Endodermal cell (in vitro differentiated cells): ENCODE measurements around the gene ZNF367. TPM values are rescaled to one million over a fixed set of nuclear protein-coding genes. Genes with fewer than 3 reads are reported as not detected.
A peak's percentile ranks its signal among the peaks of the same experiment; 100 is the strongest.

ENCODE experiments used
- DNase-seq: peaks from one replicate; pipeline ENCODE4 v3.0.0-alpha.2; 2017
- H3K27ac ChIP-seq: 2 replicates; pipeline ENCODE4 v1.5.1; 2013; ENCODE audit warnings: mild to moderate bottlenecking, low read depth, low read length, moderate library complexity
- H3K27me3 ChIP-seq: 2 replicates; pipeline ENCODE4 v1.6.1; 2013; ENCODE audit warnings: mild to moderate bottlenecking, low read length, moderate library complexity; ENCODE audit not compliant: insufficient read depth, control insufficient read depth, poor library complexity, severe bottlenecking
- H3K36me3 ChIP-seq: 2 replicates; pipeline ENCODE4 v1.7.0; 2013; ENCODE audit warnings: mild to moderate bottlenecking, low read length, moderate library complexity; ENCODE audit not compliant: control insufficient read depth, insufficient read depth
- H3K4me1 ChIP-seq: one replicate; pipeline ENCODE4 v1.7.0; 2013; ENCODE audit warnings: low read length; ENCODE audit not compliant: control insufficient read depth, insufficient read depth
- H3K4me3 ChIP-seq: 2 replicates; pipeline ENCODE4 v1.5.1; 2013; ENCODE audit warnings: mild to moderate bottlenecking, low read length, moderate library complexity
- H3K9ac ChIP-seq: 2 replicates; pipeline ENCODE4 v1.6.1; 2013; ENCODE audit warnings: mild to moderate bottlenecking, low read length, moderate library complexity; ENCODE audit not compliant: poor library complexity, severe bottlenecking; ENCODE audit errors: extremely low read depth
- H3K9me3 ChIP-seq: 2 replicates; pipeline ENCODE4 v1.6.1; 2013; ENCODE audit warnings: mild to moderate bottlenecking, low read length, moderate library complexity; ENCODE audit not compliant: control insufficient read depth
- H3K27ac Mint-ChIP-seq: 2 replicates; pipeline ENCODE4 v1.8.0; 2020; ENCODE audit warnings: mixed read lengths
- H3K27me3 Mint-ChIP-seq: 2 replicates; pipeline ENCODE4 v1.8.0; 2021; ENCODE audit warnings: mild to moderate bottlenecking, mixed read lengths; ENCODE audit not compliant: insufficient read depth
- H3K36me3 Mint-ChIP-seq: 2 replicates; pipeline ENCODE4 v1.8.0; 2020; ENCODE audit warnings: low read depth, mixed read lengths
- H3K4me1 Mint-ChIP-seq: 2 replicates; pipeline ENCODE4 v1.8.0; 2020; ENCODE audit warnings: mixed read lengths
- H3K4me3 Mint-ChIP-seq: 2 replicates; pipeline ENCODE4 v1.8.0; 2020; ENCODE audit warnings: mild to moderate bottlenecking, moderate library complexity, mixed read lengths
- H3K9me3 Mint-ChIP-seq: 2 replicates; pipeline ENCODE4 v1.8.0; 2020; ENCODE audit warnings: mild to moderate bottlenecking, mixed read lengths
- WGBS, 2 experiments: methylation state at CpG; one replicate each; pipeline versions ENCODE4 v1.1.5 to v1.1.7; 2013; ENCODE audit warnings: missing lambda C conversion rate in 2 of 2, mixed read lengths in 1 of 2; ENCODE audit not compliant: insufficient coverage in 1 of 2, insufficient read length in 1 of 2; 5-methylcytosine and 5-hydroxymethylcytosine counted together
- total RNA-seq, 2 donors: library from RNA; stranded (reverse); fragmentation: NEBNext Ultra II Directional in 1 of 2; extraction: Animal tissue kit (Norgen Biotek cat#: 25700) in 1 of 2; gene quantifications; 2 replicates in 1 of 2; 3 replicates in 1 of 2; pipeline ENCODE4 v1.2.1, GENCODE V29; 2021
- TF ChIP-seq, protein P1 (sequence below): fragments of 200-600 bp; sonication (generic); conservative IDR thresholded peaks from 2 replicates; pipeline ENCODE4 v1.5.0; 2021; ENCODE audit warnings: antibody characterized with exemption, mild to moderate bottlenecking

Gene ZNF367
- total RNA-seq, 2 donors from 2014 or later, result 7.7 to 10.6 TPM

DNA sequence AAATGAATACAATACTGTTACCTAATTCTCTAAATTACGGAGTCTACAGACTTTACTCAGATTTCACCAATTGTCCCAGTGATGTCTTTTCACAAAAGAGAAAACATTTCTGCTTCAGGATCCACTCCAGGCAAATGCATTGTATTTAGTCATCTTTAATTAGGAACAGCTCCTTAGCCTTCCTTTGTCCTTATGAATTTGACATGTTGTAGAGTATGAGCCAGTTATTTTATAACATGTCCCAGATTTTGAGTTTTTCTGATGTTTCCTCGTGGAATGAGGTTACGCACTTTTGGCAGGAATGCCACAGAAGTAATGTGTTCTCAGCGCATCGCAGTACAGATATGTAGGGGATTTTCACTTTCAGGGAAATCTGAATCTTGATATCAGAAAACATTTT is 42.3 kb upstream of the ZNF367 start:
- no peak overlapping the region for H3K27ac ChIP-seq
- H3K9me3 ChIP-seq, result no peaks in the 10 kb centered on the region
- Mint-ChIP-seq H3K4me1 (peaks cover 7% of the 10 kb centered on the region), H3K27me3 (no peaks in the 10 kb centered on the region), H3K27ac (peak overlapping the region; percentile 71), H3K4me3 (no peak overlapping the region), H3K9me3 (no peaks in the 10 kb centered on the region), H3K36me3 (peaks cover 14% of the 10 kb centered on the region)
- no peaks in the 10 kb centered on the region for H3K4me1 ChIP-seq
- WGBS, 2 experiments, result 95 to 100% methylated on average over 1 to 5 of the region's 5 CpGs
- TF ChIP-seq, protein P1, sequence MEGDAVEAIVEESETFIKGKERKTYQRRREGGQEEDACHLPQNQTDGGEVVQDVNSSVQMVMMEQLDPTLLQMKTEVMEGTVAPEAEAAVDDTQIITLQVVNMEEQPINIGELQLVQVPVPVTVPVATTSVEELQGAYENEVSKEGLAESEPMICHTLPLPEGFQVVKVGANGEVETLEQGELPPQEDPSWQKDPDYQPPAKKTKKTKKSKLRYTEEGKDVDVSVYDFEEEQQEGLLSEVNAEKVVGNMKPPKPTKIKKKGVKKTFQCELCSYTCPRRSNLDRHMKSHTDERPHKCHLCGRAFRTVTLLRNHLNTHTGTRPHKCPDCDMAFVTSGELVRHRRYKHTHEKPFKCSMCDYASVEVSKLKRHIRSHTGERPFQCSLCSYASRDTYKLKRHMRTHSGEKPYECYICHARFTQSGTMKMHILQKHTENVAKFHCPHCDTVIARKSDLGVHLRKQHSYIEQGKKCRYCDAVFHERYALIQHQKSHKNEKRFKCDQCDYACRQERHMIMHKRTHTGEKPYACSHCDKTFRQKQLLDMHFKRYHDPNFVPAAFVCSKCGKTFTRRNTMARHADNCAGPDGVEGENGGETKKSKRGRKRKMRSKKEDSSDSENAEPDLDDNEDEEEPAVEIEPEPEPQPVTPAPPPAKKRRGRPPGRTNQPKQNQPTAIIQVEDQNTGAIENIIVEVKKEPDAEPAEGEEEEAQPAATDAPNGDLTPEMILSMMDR, result no peak
- no peak overlapping the region for H3K9ac ChIP-seq
- H3K36me3 ChIP-seq, result peaks cover 5% of the 10 kb centered on the region
- H3K4me3 ChIP-seq, result no peak overlapping the region
- H3K27me3 ChIP-seq, result no peaks in the 10 kb centered on the region
- DNase-seq, result no peak

DNA sequence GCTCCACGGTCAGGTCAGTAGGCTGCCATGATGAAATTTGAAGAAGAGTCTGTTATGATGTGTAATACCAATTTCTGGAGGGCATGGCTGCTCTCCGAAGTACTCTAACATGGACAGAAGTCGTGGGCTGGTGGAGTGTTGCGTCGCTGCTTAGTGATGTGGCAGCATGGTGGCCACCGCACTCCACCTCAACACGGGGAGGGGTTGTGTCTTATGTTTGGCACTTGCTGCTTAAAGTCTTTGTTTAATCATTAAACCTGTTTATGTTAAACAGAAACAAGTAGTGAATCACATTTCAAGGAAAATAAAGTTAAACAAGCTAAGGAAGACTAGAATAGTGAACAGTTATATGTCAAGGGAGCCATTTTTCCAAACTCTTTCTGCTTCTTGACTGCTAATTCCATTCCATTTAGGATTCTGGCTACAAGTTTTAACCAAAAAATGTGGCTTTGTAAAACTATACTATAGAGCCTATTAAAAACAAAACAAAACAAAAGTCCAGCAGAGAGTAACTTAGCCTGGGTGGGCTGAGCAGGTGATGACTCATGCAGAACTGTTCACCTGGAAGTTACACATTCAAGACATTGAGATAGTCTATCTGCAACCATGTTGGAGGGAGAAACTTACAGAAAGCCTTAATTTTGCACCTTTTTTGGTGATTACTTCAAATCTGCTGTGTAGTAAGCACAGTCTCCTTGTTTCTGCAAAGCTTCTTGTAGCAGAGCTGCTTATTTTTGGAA is 41.3 kb upstream of the ZNF367 start:
- TF ChIP-seq, protein P1, result no peak
- H3K36me3 ChIP-seq, result peaks cover 4% of the 10 kb centered on the region
- H3K27me3 ChIP-seq, result no peaks in the 10 kb centered on the region
- Mint-ChIP-seq H3K9me3 (no peaks in the 10 kb centered on the region), H3K27me3 (no peaks in the 10 kb centered on the region), H3K4me3 (no peak overlapping the region), H3K36me3 (peaks cover 10% of the 10 kb centered on the region), H3K27ac (no peak overlapping the region), H3K4me1 (peaks cover 7% of the 10 kb centered on the region)
- H3K27ac ChIP-seq, result no peak overlapping the region
- H3K4me1 ChIP-seq, result no peaks in the 10 kb centered on the region
- no peak overlapping the region for H3K4me3 ChIP-seq
- no peak for DNase-seq
- H3K9ac ChIP-seq, result no peak overlapping the region
- H3K9me3 ChIP-seq, result no peaks in the 10 kb centered on the region
- 96 to 100% methylated on average over 5 to 7 of the region's 7 CpGs for WGBS, 2 experiments

DNA sequence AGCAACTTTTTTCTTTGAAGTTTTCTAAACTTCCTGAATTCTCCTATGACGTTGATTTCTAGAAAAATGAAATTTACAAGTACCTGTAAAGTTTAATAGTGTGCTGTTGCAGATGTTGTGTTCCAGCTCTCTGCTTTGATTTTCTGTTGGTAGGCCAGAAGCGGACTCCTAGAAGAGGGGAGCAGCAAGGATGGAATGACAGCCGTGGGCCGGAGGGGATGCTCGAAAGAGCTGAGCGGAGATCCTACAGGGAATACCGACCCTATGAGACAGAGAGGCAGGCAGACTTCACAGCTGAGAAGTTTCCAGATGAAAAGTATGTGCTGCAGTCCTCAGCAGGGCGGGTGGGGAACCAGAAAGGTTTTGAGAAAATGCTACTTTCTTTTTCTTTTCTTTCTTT is 40.1 kb upstream of the ZNF367 start:
- H3K4me3 Mint-ChIP-seq, result no peak overlapping the region
- Histone ChIP-seq H3K27ac (no peak overlapping the region), H3K4me1 (no peaks in the 10 kb centered on the region), H3K9ac (no peak overlapping the region), H3K9me3 (no peaks in the 10 kb centered on the region), H3K4me3 (no peak overlapping the region), H3K36me3 (peaks cover 4% of the 10 kb centered on the region), H3K27me3 (no peaks in the 10 kb centered on the region)
- TF ChIP-seq, protein P1, result no peak
- H3K27me3 Mint-ChIP-seq, result no peaks in the 10 kb centered on the region
- no peaks in the 10 kb centered on the region for H3K9me3 Mint-ChIP-seq
- H3K36me3 Mint-ChIP-seq, result peaks cover 10% of the 10 kb centered on the region
- peaks cover 5% of the 10 kb centered on the region for H3K4me1 Mint-ChIP-seq
- 91 to 96% methylated on average over 7 to 8 of the region's 8 CpGs for WGBS, 2 experiments
- no peak overlapping the region for H3K27ac Mint-ChIP-seq
- no peak for DNase-seq
